LHCN-M2 (cell line): Measurements from ENCODE around the gene ZMIZ2. TPM values are rescaled to one million over a fixed set of nuclear protein-coding genes. Genes with fewer than 3 reads are reported as not detected.
A peak's percentile ranks its signal among the peaks of the same experiment; 100 is the strongest.

Experiments
- DNase-seq: peaks from one replicate; pipeline ENCODE4 v3.0.0-alpha.2; 2012; ENCODE audit warnings: low read depth
- total RNA-seq: library from RNA; depleted of rRNA; stranded (reverse); fragments of >200 nt; gene quantifications from 2 replicates; pipeline ENCODE4 v1.2.3, GENCODE V29; 2014

ZMIZ2 gene
- total RNA-seq, 1 experiment from 2014 or later: 26.7 TPM

DNA sequence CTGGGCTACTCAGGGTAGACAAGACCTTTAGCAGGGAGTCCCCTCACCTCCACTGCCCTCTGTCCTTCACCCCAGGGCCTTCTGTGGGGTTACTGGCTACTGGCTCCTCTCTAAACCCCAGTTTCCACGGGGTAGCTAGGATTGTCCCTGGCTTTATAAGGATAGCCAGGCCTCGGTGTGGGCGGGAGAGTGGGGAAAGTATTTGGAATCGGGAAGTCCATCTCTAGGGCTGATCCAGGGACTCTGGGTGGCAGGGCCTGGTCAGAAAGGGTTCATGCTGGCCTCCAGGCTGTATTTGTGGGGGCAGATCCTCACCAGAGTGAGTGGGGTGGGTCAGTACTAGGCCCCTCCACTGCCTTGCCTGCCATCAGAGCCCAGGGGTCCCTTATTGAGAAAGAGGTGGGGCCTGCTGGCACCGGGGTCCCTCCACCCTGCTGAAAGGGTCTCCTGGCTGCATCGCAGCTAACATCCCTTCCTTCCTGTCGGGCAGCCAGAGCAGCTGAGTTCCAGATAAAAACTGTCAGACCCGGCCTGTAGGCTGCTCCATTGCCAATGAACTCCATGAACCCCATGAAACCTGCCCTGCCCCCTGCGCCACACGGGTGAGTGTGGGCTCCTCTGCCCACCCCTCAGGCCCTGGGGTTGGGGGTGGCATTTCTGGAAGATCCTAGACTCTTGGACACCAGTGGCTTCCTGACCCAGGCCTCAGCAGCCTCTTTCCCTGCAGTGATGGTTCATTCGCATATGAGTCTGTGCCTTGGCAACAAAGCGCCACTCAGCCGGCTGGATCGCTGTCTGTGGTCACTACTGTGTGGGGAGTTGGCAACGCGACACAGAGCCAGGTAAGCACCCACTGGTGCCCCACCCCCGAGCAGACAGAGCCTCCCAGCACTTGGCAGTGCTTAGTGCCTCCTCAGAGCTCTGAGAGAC, 7.3 kb downstream of the ZMIZ2 start:
- DNase-seq: no peak

DNA sequence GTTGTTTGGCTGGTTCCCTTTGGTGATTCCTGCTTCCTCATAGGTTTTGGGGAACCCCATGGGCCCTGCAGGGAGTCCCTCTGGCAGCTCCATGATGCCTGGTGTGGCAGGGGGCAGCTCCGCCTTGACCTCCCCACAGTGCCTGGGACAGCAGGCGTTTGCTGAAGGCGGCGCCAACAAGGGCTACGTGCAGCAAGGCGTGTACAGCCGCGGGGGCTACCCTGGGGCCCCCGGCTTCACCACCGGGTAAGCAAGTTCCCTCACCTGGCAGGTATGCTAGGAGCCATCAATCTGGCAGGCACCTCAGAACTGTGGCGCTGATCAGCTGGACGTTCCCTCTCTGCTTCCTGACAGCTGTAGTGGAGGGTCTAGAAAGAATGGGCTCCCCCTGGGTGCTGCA, 8.3 kb downstream of the ZMIZ2 start:
- no peak for DNase-seq

DNA sequence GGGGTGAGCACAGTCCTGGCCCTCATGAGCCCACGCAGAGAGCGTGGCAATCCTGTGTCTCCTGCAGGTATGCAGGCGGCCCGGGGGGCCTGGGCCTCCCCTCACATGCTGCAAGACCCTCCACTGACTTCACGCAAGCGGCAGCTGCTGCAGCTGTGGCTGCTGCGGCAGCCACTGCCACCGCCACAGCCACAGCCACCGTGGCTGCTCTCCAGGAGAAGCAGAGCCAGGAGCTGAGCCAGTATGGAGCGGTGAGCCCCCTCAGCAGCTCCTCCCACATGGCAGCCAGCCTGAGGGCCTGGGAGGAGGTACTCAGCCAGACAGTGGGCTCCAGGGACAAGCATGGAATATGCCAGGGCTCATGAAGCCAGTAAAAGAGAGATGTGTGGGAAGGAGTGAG, 8.7 kb downstream of the ZMIZ2 start:
- no peak for DNase-seq

DNA sequence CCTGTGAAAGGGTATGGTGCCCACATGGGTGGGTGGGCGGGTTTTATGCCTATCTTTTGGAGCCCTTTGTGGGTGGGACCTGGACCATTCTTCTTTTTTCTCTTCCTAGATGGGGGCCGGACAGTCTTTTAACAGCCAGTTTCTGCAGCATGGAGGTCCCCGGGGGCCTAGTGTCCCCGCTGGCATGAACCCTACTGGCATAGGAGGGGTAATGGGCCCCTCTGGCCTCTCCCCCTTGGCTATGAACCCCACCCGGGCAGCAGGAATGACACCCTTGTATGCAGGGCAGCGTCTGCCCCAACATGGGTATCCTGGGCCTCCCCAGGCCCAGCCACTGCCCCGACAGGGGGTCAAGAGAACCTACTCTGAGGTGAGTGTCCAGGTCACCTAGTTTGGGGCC, 9.1 kb downstream of the ZMIZ2 start:
- no peak for DNase-seq

DNA sequence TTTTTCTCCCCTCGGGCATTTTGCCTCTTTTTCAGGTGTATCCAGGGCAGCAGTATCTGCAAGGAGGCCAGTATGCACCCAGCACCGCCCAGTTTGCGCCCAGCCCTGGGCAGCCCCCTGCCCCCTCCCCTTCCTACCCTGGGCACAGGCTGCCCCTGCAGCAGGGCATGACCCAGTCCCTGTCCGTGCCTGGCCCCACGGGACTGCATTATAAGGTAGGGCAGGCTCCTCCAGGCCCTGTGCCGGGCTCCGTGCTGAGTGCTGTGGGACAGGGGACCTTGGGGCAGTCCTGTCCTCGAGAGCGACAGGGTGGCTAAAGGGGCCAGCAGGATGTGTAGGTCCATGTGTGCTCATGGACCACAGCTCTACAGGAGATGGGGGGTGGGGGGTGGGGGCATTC, 10.6 kb downstream of the ZMIZ2 start:
- no peak for DNase-seq

DNA sequence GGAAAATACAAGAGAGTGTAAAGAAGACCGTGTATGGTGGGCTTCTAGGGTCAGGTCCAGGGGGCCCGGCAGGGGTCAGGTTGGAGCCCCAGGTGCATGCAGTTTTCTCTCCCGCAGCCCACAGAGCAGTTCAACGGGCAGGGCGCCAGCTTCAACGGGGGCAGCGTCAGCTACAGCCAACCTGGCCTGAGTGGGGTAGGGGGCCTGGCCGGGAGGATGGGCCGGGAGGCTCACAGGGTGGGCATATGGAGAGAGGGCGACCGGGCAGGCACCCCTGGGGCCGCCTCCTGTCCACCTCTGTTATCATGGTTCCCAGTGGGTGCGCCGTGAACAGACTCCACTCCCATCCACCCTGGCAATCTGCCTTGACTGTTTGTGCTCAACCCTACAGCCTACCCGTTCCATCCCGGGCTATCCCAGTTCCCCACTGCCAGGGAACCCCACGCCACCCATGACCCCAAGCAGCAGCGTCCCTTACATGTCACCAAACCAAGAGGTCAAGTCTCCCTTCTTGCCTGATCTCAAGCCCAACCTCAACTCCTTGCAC, 11.5 kb downstream of the ZMIZ2 start:
- no peak for DNase-seq

DNA sequence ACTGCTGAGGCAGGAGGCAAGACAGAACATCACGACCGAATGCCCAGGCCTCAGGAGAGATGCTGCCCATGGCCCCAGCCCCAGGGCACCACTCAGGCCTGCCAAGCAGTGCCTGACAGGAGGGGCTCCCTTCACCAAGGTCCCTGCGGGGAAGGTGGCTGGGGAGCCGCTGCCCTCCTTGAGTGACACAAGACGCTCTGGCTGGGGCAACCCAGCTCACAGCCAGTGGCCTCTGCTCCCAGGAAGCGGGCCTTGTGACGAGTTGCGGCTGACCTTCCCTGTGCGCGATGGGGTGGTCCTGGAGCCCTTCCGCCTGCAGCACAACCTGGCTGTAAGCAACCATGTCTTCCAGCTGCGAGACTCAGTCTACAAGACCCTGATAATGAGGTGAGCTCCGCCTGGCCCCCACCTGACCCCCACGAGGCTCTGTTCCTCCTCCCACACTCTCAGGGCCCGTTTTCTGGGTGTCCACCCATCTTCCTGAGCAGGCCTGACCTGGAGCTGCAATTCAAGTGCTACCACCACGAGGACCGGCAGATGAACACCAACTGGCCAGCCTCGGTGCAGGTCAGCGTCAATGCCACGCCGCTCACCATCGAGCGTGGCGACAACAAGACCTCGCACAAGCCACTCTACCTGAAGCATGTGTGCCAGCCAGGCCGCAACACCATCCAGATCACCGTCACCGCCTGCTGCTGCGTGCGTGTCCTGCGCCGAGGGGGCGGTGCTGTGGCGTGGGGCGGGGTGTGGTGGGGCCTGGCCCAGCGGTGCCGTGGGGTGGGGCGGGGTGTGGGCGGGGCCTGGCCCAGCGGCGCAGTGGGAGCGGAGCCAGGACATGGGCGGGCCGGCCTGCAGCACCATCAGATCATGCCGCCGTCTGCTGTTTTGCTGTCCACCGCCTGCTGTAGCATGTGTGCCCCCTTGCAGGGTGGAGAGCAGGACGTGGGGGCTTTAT, 12.8 kb downstream of the ZMIZ2 start:
- DNase-seq: no peak

DNA sequence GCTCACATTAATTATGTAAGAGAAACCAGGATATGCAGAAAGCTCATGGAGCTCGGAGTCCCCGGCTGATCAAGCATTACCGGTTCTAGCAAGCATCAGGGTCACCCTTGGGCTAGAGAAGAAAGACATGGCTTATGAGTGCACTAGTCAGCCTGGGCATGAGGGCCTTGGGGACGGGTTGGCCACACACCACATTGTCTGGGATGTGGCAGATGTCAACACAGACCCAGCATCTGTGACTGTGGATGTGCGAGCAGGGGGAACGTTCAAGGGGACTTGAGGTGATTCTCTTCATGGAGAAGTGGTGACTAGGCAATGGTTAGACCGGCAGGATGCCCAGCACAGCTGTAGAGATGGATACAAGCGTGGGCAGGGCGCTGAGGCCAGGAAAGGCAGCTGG, 13.7 kb downstream of the ZMIZ2 start:
- no peak for DNase-seq

DNA sequence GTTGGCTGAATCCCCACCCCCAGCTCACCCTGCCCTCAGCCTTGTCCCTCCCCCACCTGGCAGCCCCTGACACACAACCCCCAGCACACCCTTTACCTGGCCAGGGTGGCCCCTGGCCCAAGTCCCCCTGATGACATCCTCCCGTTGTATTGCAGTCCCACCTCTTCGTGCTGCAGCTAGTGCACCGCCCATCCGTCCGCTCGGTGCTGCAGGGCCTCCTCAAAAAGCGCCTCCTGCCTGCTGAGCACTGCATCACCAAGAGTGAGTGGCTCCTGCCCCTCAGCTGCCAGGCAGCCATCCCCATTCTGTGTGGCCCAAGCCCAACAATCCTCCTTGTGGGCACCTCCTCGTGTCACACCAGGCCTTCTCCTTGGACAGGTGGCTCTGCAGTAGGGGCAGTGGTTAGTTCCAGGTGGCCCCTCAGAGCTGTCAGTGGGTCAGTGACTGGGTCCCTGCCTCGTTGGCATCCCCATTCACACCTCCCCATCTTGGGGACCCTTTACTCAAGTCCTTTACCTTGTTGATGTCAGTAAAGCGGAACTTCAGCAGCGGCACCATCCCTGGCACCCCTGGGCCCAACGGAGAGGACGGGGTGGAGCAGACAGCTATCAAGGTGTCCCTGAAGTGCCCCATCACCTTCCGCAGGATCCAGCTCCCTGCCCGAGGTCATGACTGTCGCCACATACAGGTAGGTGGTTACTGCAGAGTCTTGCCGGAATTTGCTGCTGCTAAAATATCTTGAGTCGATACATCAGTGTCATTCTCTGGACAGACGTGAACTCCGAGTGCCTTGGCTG, 14.3 kb downstream of the ZMIZ2 start:
- no peak for DNase-seq

DNA sequence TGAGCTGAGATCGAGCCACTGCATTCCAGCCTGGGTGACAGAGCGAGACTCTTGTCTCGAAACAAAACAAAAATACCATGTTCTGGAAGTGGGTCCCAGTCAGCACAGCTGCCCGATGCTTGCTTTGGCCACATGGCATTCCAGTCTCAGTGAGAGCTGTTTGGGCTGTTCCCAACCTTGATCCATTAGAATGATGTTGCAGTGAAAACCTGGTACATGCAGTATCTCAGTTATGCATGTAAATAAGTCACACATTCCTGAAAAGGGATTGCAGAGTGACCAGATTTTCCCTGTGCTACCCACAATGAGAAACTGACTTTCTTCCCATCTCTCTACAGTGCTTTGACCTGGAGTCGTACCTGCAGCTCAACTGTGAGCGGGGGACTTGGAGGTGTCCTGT, 15.4 kb downstream of the ZMIZ2 start:
- DNase-seq: no peak

DNA sequence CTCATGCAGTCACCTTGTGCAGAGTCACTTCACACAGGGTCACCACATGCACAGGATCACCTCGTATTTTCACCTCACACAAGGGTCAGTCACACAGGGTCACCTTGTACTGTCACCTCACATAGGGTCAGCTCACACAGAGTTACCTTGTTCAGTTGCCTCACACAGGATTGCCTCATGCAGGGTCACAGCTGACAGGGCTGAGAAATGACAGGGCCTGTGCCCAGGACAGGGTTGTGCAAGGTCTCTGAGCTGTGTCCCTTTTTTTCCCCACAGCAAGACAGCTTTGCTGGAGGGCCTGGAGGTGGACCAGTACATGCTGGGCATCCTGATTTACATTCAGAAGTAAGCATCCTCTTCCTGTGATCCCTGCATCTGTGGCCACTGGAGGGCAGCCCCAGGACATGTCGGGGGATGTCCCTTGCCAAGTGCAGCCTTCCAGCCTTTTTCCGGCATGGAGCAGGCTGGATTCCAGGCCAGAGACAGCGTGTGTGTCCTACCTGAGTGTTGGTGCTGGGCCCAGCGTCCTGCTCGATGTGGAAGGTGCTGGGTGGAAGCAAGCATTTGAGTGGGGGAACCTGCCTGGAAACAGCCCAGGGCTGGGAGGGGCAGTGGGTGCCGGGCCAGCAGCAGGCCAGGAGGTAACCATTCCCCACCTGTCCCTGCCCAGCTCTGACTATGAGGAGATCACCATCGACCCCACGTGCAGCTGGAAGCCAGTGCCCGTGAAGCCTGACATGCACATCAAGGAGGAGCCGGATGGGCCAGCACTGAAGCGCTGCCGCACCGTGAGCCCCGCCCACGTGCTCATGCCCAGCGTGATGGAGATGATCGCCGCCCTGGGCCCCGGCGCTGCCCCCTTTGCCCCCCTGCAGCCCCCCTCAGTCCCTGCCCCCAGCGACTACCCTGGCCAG, 16.3 kb downstream of the ZMIZ2 start:
- no peak for DNase-seq

DNA sequence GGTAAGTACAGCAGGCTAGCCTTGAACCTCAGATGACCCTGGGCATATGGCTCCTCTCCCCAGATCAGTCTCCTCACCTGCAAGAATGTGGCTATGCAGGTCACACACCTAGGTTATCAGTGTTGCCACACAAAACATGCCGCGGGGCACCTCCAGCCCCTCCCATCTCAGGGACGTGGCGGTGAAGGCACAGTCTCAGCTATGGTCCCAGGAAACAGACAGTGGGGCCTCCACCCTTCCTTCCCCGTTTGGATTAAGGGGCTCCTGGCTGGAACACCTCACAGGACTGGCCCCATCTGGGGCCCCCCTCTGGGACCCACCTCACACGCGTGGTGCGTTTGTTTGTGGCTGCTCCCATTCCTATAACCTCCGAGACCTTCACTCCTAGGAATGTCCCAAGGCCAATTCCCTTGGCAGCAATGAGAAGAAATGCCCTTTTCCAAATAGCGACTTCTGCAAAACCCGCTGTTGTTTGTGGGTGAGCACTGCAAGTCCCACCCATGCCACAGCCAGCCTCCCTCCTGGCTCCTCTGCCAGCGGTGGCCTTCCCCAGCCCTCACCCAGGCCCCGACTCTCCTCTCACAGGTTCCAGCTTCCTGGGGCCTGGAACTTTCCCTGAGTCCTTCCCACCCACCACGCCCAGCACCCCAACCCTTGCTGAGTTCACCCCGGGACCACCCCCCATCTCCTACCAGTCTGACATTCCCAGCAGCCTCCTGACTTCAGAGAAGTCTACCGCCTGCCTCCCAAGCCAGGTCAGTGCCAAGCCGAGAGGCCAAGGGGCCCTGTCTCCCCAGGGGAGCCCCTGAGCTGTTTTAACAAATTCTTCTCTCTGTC, 17.1 kb downstream of the ZMIZ2 start:
- DNase-seq: no peak

DNA sequence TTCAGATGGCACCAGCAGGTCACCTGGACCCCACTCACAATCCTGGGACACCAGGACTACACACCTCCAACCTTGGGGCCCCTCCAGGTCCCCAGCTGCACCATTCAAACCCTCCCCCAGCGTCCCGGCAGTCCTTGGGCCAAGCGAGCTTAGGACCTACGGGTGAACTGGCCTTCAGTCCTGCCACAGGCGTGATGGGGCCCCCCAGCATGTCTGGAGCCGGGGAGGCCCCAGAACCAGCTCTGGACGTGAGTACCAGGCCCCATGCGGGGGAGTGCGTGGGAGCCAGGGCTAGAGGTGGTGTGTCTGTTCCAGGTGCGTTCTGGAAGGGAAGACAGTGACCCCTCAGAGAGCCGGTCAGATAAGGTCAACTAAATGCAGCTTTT, 17.8 kb downstream of the ZMIZ2 start:
- DNase-seq: no peak

DNA sequence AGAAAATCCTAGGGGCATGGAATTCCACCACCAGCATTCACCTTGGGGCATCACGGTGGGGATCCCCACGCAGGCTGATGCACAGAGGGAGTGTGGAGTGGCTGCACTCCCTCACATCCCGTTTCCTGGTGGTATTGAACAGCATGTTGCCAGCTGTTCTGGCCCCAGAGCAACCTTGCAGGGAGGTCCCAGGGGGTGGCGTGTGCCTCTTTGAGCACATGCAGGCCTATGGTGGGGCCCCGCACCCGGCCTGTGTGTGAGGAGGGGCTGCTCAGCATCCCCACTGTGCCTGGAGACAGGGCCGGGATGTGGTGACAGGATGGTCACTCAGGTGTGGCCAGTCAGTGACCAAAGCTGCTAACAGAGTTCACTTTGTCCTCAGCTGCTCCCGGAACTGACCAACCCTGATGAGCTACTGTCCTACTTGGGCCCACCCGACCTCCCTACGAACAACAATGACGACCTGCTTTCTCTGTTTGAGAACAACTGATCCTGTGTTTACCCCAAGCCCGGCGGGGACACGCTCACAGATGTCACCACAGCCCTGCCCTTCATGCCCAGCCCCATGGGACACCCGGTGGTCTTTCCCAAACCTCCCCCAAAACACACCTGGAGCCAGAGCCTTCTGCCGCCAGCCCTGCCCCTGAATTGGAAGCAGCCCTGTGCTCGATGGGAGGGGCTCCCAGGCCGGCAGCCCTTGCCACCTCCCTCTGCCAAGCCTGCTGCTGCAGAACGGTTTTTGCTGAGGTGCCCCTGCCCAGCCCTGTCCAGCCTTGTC, 18.7 kb downstream of the ZMIZ2 start:
- DNase-seq: no peak

DNA sequence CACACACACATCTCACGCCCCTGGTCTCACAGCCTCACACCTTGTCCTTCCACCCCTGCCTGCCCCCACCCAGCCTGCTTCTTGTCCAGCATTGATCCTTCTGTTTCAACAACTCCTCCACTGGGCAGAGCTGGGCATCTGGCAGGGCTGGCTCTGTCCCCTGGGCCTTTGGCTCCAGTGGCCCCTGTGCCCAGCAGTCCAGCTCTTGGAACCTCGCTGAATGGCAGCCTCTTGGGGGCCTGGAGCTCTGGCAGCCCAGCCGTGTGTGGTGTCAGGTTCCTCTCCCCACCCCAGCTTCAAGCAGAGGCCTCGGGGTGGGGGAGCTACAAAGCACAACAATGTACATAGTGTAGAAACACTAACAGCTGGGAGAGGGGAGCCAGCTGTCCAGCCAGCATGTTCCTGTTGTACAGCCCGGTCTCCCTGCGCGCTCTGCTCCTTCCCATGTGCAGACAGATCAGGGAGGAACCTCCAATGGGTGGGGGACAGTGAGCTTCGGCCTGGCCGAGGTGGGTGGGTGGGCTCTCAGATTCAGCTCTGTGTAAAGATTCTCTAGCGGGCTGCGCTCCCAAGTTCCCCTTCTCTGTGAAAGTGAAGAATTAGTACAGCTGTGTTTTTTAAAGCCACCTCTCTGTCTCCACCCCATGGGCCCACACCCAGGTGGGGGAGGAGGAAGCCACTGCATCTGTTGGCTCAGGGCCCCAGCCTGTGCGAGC, 19.4 kb downstream of the ZMIZ2 start:
- peak; percentile 93 for DNase-seq

DNA sequence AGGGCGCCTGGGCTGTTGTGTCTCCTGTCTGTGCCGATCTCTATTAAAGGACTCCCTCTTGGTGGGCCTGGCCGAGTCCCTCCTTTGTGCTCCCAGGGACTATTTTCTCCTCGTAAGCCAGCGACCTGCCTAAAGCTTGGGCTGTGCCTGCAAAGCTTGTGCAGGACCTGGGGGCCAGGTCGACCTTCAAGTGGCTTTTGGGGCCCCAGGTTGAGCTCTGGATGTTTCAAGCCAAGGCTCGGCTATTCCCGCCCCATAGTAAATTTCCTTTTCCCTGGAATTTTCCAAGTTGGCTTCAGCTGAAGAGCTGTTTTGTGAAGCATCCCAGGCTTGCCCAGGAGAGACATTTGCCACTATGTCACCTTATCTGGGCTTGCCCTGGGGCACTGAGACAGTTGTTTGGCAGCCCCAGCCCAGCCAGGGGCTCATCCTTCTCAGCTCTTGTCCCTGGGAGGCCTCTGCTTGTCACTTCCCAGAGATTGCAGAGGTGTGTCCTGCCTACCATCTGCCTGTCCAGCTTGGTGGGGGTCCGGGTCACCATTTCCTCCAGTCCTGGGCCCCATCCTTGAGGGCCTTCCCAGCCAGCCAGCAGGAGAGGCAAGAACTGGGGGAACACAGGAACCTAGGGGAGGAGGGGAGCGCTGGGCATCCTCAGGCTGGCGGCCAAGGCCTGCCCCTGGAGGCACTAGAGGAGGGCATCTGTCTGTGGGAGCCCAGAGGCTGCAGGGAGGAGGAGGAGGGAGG, 20.2 kb downstream of the ZMIZ2 start:
- DNase-seq: no peak

DNA sequence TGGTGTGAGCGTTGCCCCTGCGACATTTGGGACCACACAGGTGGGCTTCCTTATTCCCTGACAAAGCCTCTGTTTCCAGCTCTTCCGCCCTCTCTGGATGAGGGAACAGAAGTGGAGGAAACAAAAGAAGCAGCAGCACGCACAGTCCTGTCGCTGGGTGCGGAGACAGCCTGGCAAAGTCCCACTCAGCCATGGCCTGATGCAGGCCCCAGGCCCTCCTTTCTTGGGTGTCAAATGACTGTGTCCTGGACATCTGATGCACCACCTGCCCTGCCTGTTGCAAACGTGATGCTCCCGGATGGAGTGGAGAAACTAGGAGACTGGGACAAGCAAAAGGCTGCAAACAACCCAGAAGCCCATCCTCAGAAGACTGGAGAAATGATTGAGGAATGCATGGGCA, 20.7 kb downstream of the ZMIZ2 start:
- DNase-seq: no peak
